ENCODE measurements around the gene SMC3.

DNA sequence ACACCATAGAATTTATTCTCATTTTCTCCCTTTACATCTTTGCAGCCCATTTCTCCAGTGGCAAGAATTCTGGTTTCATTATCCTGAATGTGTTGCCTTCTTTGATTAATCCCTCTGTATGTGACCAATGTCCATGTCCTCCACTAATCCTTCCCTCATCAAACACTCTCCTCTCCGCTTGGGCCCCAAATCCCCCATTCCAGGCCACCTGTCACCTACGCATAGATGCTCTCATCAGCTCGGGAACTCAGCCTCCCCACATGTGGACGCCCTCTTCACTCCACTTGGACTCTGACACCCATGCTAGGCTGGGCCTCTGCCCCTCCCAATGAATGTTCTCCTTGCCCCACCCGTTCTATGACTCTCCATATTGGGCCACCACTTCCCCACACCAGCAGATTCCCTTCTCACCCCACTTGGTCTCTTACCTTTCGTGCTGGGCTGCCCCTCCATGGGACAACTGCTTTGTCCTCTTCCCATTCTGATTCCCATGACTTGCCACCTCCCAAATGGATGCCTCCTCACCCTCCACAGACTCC, 57.9 kb downstream of the SMC3 start:
- TF ChIP-seq CTCF (IDR thresholded peaks at IDR 0.05) (no peak), POLR2AphosphoS5 (IDR thresholded peaks at IDR 0.05) (no peak)
